RWPE1 (cell line): ENCODE results near the gene CYP27C1.

Experiments used
- CTCF ChIA-PET: fragments of 350-600 bp; sonication (Branson Sonifier 250); formaldehyde crosslinking; extraction: SDS; loops from one replicate; lab custom pipeline; 2021; lab: Yijun Ruan, JAX
- POLR2A ChIA-PET: fragments of 400-600 bp; formaldehyde crosslinking; extraction: SDS; loops from one replicate; lab custom pipeline; 2020; ENCODE audit warnings: antibody characterized with exemption; ENCODE audit not compliant: low non-redundant PET; lab: Yijun Ruan, JAX
- DNase-seq: peaks from one replicate; pipeline ENCODE4 v3.0.0; 2012; ENCODE audit warnings: low spot score
- H3K27ac ChIP-seq: fragments of 450-650 bp; 2 replicates; pipeline ENCODE4 v1.5.1; 2017
- TF ChIP-seq, protein P1 (sequence below): fragments of 450-650 bp; conservative IDR thresholded peaks from 2 replicates; pipeline ENCODE4 v1.5.1; 2017; ENCODE audit warnings: low read depth, mild to moderate bottlenecking

CYP27C1 gene

GRCh38 chr2:127174136-127174535, 46.0 kb downstream of the CYP27C1 start:
- DNase-seq: peak; percentile 51
- TF ChIP-seq, protein P1, sequence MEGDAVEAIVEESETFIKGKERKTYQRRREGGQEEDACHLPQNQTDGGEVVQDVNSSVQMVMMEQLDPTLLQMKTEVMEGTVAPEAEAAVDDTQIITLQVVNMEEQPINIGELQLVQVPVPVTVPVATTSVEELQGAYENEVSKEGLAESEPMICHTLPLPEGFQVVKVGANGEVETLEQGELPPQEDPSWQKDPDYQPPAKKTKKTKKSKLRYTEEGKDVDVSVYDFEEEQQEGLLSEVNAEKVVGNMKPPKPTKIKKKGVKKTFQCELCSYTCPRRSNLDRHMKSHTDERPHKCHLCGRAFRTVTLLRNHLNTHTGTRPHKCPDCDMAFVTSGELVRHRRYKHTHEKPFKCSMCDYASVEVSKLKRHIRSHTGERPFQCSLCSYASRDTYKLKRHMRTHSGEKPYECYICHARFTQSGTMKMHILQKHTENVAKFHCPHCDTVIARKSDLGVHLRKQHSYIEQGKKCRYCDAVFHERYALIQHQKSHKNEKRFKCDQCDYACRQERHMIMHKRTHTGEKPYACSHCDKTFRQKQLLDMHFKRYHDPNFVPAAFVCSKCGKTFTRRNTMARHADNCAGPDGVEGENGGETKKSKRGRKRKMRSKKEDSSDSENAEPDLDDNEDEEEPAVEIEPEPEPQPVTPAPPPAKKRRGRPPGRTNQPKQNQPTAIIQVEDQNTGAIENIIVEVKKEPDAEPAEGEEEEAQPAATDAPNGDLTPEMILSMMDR: no peak
- POLR2A ChIA-PET: no interaction called here

GRCh38 chr2:127173057-127173456, 47.0 kb downstream of the CYP27C1 start:
- CTCF ChIA-PET: interaction anchor here (0.6 kb wide), 2 partner anchors 396 to 1541 kb away, joined by 3 to 5 read pairs; no protein-coding TSS in a partner anchor
- peak; percentile 66 for DNase-seq
- POLR2A ChIA-PET: no interaction called here
- TF ChIP-seq, protein P1: no peak
- H3K27ac ChIP-seq: peak overlapping the region; percentile 64

More at GRCh38 chr2:127174136-127174535, 46.0 kb downstream of the CYP27C1 start:
- CTCF ChIA-PET: interaction anchor here (0.5 to 0.7 kb wide), 2 partner anchors 97 to 131 kb away, joined by 3 read pairs; no protein-coding TSS in a partner anchor
- no peak overlapping the region for H3K27ac ChIP-seq

GRCh38 chr2:127172306-127172705, 47.8 kb downstream of the CYP27C1 start:
- TF ChIP-seq, protein P1: no peak
- ChIA-PET POLR2A (no interaction called here), CTCF (interaction anchor here (0.6 kb wide), 1 partner anchor 140 kb away, joined by 3 read pairs; no protein-coding TSS in a partner anchor)
- no peak for DNase-seq
- peak overlapping the region; percentile 28; the same call in 1 of the 2 replicates for H3K27ac ChIP-seq

GRCh38 chr2:127170452-127171197, 49.5 kb downstream of the CYP27C1 start:
- DNase-seq: no peak
- ChIA-PET CTCF (interaction anchor here (0.6 kb wide), 1 partner anchor 284 kb away, joined by 3 read pairs; no protein-coding TSS in a partner anchor), POLR2A (no interaction called here)
- TF ChIP-seq, protein P1: no peak
- H3K27ac ChIP-seq: no peak overlapping the region

DNA sequence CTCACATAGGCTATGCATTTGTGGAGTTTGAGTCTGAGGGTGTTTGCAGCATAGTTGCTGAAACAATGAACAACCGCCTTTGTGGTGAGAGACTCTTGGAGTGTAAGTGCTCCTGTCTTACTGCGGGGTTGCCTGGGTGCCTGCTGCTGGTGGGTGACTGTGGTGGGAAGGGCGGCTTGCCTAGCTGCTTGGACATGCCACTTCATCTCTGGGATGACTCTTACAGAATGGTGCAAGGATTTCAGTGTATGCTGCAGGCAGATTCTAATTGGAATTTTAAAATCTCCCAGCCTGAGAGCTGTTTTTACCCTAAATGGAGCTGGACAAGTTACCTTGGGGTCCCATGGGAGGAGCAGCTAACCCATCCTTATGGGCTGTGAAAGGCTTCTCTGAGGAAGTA, 50.1 kb downstream of the CYP27C1 start:
- no peak for DNase-seq
- CTCF ChIA-PET: interaction anchor here (0.9 kb wide), 1 partner anchor 13 kb away, joined by 3 read pairs; no protein-coding TSS in a partner anchor
- TF ChIP-seq, protein P1: no peak
- POLR2A ChIA-PET: no interaction called here
- no peak overlapping the region for H3K27ac ChIP-seq

- H3K27ac ChIP-seq: no peak overlapping the region
- ChIA-PET CTCF (interaction anchor here (0.9 kb wide), 1 partner anchor 13 kb away, joined by 3 read pairs; no protein-coding TSS in a partner anchor), POLR2A (interaction anchor here (0.5 kb wide), 1 partner anchor 63 kb away, joined by 3 read pairs; no protein-coding TSS in a partner anchor)
- TF ChIP-seq, protein P1: no peak
- no peak for DNase-seq
These were observed 50.9 kb downstream of the CYP27C1 start for GRCh38 chr2:127169066-127169660.
